Tibial nerve (tissue), 4 donors: Measurements from ENCODE around the gene MACO1. TPM values are rescaled to one million over a fixed set of nuclear protein-coding genes. Genes with fewer than 3 reads are reported as not detected.
"Not testable (repeated sequence)": the region's sequence is repeated elsewhere in the genome, so short reads cannot be mapped to it uniquely, and the experiment has no call there.

Experiments used
- DNase-seq, 2 donors: peaks; one replicate each; pipeline ENCODE4 v3.0.0-alpha.2; 2019; ENCODE audit warnings: low spot score in 2 of 2
- H3K27ac ChIP-seq, 4 donors: fragments of 200-600 bp; sonication (generic) in 3 of 4; one replicate each; pipeline ENCODE4 v1.5.1; 2017 to 2019; ENCODE audit warnings: mild to moderate bottlenecking in 1 of 4
- H3K27me3 ChIP-seq, 2 donors: fragments of 200-600 bp; sonication (generic) in 1 of 2; one replicate each; pipeline versions ENCODE4 v1.5.1 to v1.6.0; 2017 to 2019
- H3K36me3 ChIP-seq, 3 donors: fragments of 200-600 bp; sonication (generic); one replicate each; pipeline ENCODE4 v1.5.1; 2018 to 2019
- H3K4me1 ChIP-seq, 4 donors: fragments of 200-600 bp; sonication (generic) in 3 of 4; one replicate each; pipeline ENCODE4 v1.5.1; 2017 to 2019
- H3K4me3 ChIP-seq, 4 donors: fragments of 200-600 bp; sonication (generic) in 3 of 4; one replicate each; pipeline ENCODE4 v1.5.1; 2017 to 2019; ENCODE audit warnings: mild to moderate bottlenecking in 1 of 4, moderate library complexity in 1 of 4
- H3K9me3 ChIP-seq, 4 donors: fragments of 200-600 bp; sonication (generic) in 3 of 4; one replicate each; pipeline ENCODE4 v1.5.1; 2017 to 2019
- EP300 ChIP-seq, 2 donors: sonication (generic); formaldehyde crosslinking; IDR thresholded peaks; one replicate each; pipeline ENCODE4 v1.6.1; 2017; ENCODE audit warnings: antibody characterized with exemption in 2 of 2, mild to moderate bottlenecking in 1 of 2
- POLR2A ChIP-seq, 2 donors: fragments of 450-650 bp; IDR thresholded peaks; one replicate each; pipeline ENCODE4 v1.6.1; 2017; ENCODE audit warnings: antibody characterized with exemption in 2 of 2, mild to moderate bottlenecking in 2 of 2, moderate library complexity in 2 of 2
- WGBS, 2 donors: methylation state at CpG; one replicate each; pipeline ENCODE4 v1.1.5; 2018; 5-methylcytosine and 5-hydroxymethylcytosine counted together
- total RNA-seq, 4 donors: library from RNA; depleted of rRNA; stranded (reverse); fragments of >200 nt; gene quantifications; one replicate each; pipeline ENCODE4 v1.1.0, GENCODE V29; 2016
- TF ChIP-seq, protein P1 (sequence below), 5 experiments: fragments of 200-600 bp in 3 of 5; fragments of 450-650 bp in 2 of 5; sonication (generic) in 3 of 5; IDR thresholded peaks; one replicate each; pipeline ENCODE4 v1.5.1; 2016 to 2019; ENCODE audit warnings: antibody characterized with exemption in 5 of 5, mild to moderate bottlenecking in 3 of 5, moderate library complexity in 2 of 5

Gene MACO1
- total RNA-seq, 4 donors from 2014 or later: 8.8 to 16.2 (median 13.7) TPM

DNA sequence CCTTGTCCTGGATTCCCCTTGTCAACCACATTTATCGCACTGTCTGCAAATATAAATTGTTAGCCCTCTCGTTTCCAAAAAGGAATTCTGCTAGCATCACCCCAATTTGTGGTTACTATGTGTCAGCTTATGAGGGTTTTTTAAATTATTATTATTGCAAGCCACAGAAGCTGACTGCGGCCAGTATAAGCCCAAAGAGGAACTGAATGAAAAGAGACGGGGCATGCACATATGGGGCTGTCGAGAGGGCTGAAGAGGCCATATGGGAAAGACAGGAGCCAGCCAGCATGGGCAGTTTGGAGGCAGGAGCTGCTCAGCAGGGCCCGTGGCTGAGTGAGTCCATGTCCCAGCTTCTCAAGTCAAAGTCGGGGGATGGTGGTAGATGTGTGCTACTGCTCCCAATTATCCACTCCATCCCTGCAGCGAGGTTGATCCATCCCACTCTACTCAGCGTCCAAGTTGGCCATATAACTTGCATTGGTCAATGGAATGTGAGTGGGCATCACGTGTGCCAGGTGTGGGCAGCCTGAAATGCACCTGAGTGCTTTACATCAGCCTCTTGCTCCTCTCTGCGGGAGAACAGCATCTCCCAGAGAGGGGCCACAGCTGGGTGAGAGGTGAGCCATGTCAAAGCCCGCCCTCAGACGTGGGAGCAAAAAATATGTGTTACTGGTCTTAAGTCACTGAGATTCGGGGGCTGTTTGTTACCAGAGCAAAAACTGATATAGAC lies 75.1 kb downstream of the MACO1 start:
- Histone ChIP-seq H3K9me3 (no peaks in the 10 kb centered on the region), H3K4me3 (no peak overlapping the region), H3K27ac (no peak overlapping the region), H3K4me1 (peaks cover 0 to 21% (median 0%) of the 10 kb centered on the region in 4 donors), H3K27me3 (no peaks in the 10 kb centered on the region), H3K36me3 (no peaks in the 10 kb centered on the region)
- no peak for DNase-seq
- 74 to 81% methylated on average over 14 of the region's 14 CpGs for WGBS, 2 donors
- TF ChIP-seq EP300 (IDR thresholded peaks at IDR 0.05) (no peak), POLR2A (IDR thresholded peaks at IDR 0.05) (no peak)
- TF ChIP-seq, protein P1, sequence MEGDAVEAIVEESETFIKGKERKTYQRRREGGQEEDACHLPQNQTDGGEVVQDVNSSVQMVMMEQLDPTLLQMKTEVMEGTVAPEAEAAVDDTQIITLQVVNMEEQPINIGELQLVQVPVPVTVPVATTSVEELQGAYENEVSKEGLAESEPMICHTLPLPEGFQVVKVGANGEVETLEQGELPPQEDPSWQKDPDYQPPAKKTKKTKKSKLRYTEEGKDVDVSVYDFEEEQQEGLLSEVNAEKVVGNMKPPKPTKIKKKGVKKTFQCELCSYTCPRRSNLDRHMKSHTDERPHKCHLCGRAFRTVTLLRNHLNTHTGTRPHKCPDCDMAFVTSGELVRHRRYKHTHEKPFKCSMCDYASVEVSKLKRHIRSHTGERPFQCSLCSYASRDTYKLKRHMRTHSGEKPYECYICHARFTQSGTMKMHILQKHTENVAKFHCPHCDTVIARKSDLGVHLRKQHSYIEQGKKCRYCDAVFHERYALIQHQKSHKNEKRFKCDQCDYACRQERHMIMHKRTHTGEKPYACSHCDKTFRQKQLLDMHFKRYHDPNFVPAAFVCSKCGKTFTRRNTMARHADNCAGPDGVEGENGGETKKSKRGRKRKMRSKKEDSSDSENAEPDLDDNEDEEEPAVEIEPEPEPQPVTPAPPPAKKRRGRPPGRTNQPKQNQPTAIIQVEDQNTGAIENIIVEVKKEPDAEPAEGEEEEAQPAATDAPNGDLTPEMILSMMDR (IDR thresholded peaks at IDR 0.05): no peak

DNA sequence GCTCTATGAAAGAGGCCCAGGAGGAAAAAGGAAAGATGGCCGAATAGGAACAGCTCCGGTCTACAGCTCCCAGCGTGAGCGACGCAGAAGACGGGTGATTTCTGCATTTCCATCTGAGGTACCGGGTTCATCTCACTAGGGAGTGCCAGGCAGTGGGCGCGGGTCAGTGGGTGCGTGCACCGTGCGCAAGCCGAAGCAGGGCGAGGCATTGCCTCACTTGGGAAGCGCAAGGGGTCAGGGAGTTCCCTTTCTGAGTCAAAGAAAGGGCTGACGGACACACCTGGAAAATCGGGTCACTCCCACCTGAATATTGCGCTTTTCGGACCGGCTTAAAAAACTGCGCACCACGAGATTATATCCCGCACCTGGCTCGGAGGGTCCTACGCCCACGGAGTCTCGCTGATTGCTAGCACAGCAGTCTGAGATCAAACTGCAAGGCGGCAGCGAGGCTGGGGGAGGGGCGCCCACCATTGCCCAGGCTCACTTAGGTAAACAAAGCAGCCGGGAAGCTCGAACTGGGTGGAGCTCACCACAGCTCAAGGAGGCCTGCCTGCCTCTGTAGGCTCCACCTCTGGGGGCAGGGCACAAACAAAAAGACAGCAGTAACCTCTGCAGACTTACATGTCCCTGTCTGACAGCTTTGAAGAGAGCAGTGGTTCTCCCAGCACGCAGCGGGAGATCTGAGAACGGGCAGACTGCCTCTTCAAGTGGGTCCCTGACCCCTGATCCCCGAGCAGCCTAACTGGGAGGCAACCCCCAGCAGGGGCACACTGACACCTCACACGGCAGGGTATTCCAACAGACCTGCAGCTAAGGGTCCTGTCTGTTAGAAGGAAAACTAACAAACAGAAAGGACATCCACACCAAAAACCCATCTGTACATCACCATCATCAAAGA lies 76.1 kb downstream of the MACO1 start:
- H3K4me1 ChIP-seq: peaks cover 0 to 13% (median 0%) of the 10 kb centered on the region in 4 donors
- not testable (repeated sequence) for DNase-seq, H3K9me3 ChIP-seq, H3K4me3 ChIP-seq, H3K27me3 ChIP-seq, H3K36me3 ChIP-seq, H3K27ac ChIP-seq
- 53 to 62% methylated on average over 34 to 37 of the region's 37 CpGs for WGBS, 2 donors

DNA sequence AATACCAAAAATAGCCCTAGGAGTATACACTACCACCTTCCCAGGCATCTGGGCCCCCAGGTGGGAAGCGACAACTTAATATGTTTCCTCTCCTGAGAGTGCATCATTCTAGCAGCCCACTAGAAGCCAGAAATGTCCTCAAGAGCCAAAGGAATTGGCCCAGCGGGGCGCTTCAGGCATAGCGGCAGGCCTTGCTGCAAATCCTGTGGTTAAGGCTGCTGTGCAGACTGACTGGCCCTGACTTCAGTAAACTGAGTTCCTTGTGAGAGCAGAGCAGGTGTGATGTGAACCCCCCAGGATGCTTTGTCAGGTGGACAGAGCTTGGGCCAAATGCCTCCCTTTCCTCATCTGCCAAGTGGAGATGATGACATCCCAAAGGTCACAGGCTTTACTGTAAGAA lies 83.0 kb downstream of the MACO1 start:
- Histone ChIP-seq H3K27ac (no peak overlapping the region), H3K4me3 (no peak overlapping the region), H3K4me1 (no peaks in the 10 kb centered on the region), H3K36me3 (no peaks in the 10 kb centered on the region), H3K9me3 (peaks cover 0 to 7% (median 0%) of the 10 kb centered on the region in 4 donors), H3K27me3 (no peaks in the 10 kb centered on the region)
- TF ChIP-seq POLR2A (IDR thresholded peaks at IDR 0.05) (no peak), EP300 (IDR thresholded peaks at IDR 0.05) (no peak)
- TF ChIP-seq, protein P1 (IDR thresholded peaks at IDR 0.05): no peak
- no peak for DNase-seq
- WGBS, 2 donors: 72 to 90% methylated on average over 4 of the region's 4 CpGs

DNA sequence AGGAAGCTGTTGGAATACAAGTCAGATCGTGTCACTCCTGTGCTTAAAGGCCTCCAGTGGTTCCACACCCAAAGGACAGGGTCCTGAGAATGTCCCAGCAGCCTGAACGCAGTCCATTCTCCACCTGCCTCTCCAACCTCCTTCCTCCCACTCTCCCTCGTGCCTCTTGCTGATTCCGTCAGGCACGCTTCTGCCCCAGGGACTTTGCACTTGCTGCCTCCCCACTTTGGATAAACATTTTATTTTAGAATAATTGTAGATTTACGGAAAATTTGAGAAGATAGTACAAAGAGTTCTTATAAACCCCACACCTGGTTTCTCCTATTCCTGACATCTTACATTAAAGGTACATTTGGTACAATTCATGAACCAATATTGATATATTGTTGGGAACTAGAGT lies 84.3 kb downstream of the MACO1 start:
- no peaks in the 10 kb centered on the region for H3K4me1 ChIP-seq
- no peaks in the 10 kb centered on the region for H3K36me3 ChIP-seq
- TF ChIP-seq, protein P1 (IDR thresholded peaks at IDR 0.05): no peak
- no peak for TF ChIP-seq POLR2A (IDR thresholded peaks at IDR 0.05)
- TF ChIP-seq EP300 (IDR thresholded peaks at IDR 0.05): no peak
- H3K9me3 ChIP-seq: peaks cover 0 to 7% (median 0%) of the 10 kb centered on the region in 4 donors
- H3K4me3 ChIP-seq: no peak overlapping the region
- no peaks in the 10 kb centered on the region for H3K27me3 ChIP-seq
- H3K27ac ChIP-seq: no peak overlapping the region
- no peak for DNase-seq
- WGBS, 2 donors: 75 to 79% methylated on average over 6 of the region's 6 CpGs

DNA sequence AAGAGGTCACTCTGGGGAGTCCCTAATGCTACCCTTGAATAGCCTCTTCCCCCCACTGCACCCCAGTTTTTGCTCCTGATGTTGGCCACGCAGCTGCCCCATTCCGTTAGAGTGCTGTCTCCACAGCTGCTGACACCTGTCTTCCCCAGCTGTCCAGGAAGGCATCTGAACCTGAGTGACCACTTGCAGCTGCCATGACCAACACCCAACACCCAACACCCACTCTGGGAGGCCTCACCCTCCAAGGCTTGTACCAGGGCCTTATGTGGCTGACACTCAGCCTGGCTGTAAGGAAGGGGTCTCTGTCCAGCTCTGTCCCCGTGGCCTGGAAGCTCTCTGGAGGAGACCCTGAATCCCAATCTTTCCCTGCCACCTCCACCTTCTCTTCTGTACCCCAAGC lies 86.0 kb downstream of the MACO1 start:
- H3K4me1 ChIP-seq: peaks cover 0 to 4% (median 0%) of the 10 kb centered on the region in 4 donors
- H3K9me3 ChIP-seq: peaks cover 0 to 7% (median 0%) of the 10 kb centered on the region in 4 donors
- TF ChIP-seq, protein P1 (IDR thresholded peaks at IDR 0.05): no peak
- no peak for TF ChIP-seq EP300 (IDR thresholded peaks at IDR 0.05)
- TF ChIP-seq POLR2A (IDR thresholded peaks at IDR 0.05): no peak
- WGBS, 2 donors: 82 to 95% methylated on average over 3 of the region's 3 CpGs
- no peak for DNase-seq
- no peaks in the 10 kb centered on the region for H3K36me3 ChIP-seq
- H3K4me3 ChIP-seq: no peak overlapping the region
- no peak overlapping the region for H3K27ac ChIP-seq
- H3K27me3 ChIP-seq: no peaks in the 10 kb centered on the region
